H1 (cell line): ENCODE measurements around the gene JMJD1C. TPM values are rescaled to one million over a fixed set of nuclear protein-coding genes. Genes with fewer than 3 reads are reported as not detected.

Experiments used
- CTCF ChIA-PET: fragments of 300-600 bp; sonication (Branson Sonifier 250); formaldehyde crosslinking; loops from one replicate; lab custom pipeline; 2021; ENCODE audit not compliant: partially characterized antibody; lab: Charles Lee
- POLR2A ChIA-PET: fragments of 300-600 bp; sonication (Branson Sonifier 250); formaldehyde crosslinking; loops from one replicate; lab custom pipeline; 2021; ENCODE audit warnings: inconsistent platforms; ENCODE audit not compliant: partially characterized antibody; lab: Charles Lee
- DNase-seq, 2 experiments: peaks; one replicate each; pipeline versions ENCODE4 v3.0.0 to v3.0.0-alpha.2; 2010 to 2022; ENCODE audit warnings: low spot score in 2 of 2, low read depth in 1 of 2, mixed read lengths in 1 of 2
- FAIRE-seq: peaks from 2 replicates; lab custom pipeline; 2011; peaks lifted over from hg19 to GRCh38; lab: Jason Lieb, UNC
- H2AFZ ChIP-seq: 2 replicates; pipeline ENCODE4 v1.8.1; 2012; ENCODE audit warnings: low read length, inconsistent platforms
- H2AK5ac ChIP-seq: 2 replicates; pipeline ENCODE4 v1.6.1; 2013; ENCODE audit warnings: low read depth, low read length
- H2BK120ac ChIP-seq: replicated peaks from 2 replicates; pipeline ENCODE3; 2013; ENCODE audit warnings: low read depth, low read length, inconsistent platforms
- H2BK12ac ChIP-seq: 2 replicates; pipeline ENCODE4 v1.6.1; 2013; ENCODE audit warnings: low read depth, low read length
- H2BK15ac ChIP-seq: 2 replicates; pipeline ENCODE4 v1.6.1; 2013; ENCODE audit warnings: low read length
- H2BK20ac ChIP-seq: 2 replicates; pipeline ENCODE4 v1.6.1; 2013; ENCODE audit warnings: low read length
- H2BK5ac ChIP-seq: 2 replicates; pipeline ENCODE4 v1.6.1; 2013; ENCODE audit warnings: low read depth, low read length
- H3K14ac ChIP-seq: 2 replicates; pipeline ENCODE4 v1.6.1; 2013; ENCODE audit warnings: inconsistent platforms; ENCODE audit not compliant: insufficient read length
- H3K18ac ChIP-seq: 2 replicates; pipeline ENCODE4 v1.6.1; 2013; ENCODE audit warnings: low read length; ENCODE audit errors: extremely low read depth
- H3K23ac ChIP-seq: 2 replicates; pipeline ENCODE4 v1.6.1; 2013; ENCODE audit warnings: inconsistent platforms; ENCODE audit not compliant: insufficient read length
- H3K23me2 ChIP-seq: 2 replicates; pipeline ENCODE4 v1.6.1; 2013; ENCODE audit warnings: low read depth, low read length
- H3K27ac ChIP-seq: 2 replicates; pipeline ENCODE4 v1.6.1; 2011; ENCODE audit warnings: low read depth, low read length, inconsistent platforms
- H3K27me3 ChIP-seq, 4 experiments: replicated peaks in 1 of 4; 1 replicate in 1 of 4; 2 replicates in 3 of 4; pipeline versions ENCODE4 v1.6.1 to v1.8.1; 2011 to 2013; ENCODE audit warnings: low read length in 3 of 4, mild to moderate bottlenecking in 3 of 4, inconsistent platforms in 2 of 4, mixed read lengths in 2 of 4, moderate library complexity in 1 of 4; ENCODE audit not compliant: control insufficient read depth in 3 of 4, insufficient read depth in 3 of 4; ENCODE audit errors: extremely low read depth in 1 of 4
- H3K36me3 ChIP-seq, 4 experiments: 2 replicates each; pipeline versions ENCODE4 v1.6.1 to v1.8.1; 2011 to 2013; ENCODE audit warnings: mild to moderate bottlenecking in 4 of 4, low read length in 3 of 4, moderate library complexity in 2 of 4, control low read depth in 1 of 4, inconsistent platforms in 1 of 4; ENCODE audit not compliant: insufficient read depth in 4 of 4, control insufficient read depth in 2 of 4
- H3K4ac ChIP-seq: replicated peaks from 2 replicates; pipeline ENCODE3; 2013; ENCODE audit warnings: low read length, low read depth, mixed read lengths, inconsistent platforms; ENCODE audit not compliant: insufficient read length
- H3K4me1 ChIP-seq, 4 experiments: replicated peaks in 1 of 4; 1 replicate in 1 of 4; 2 replicates in 3 of 4; pipeline versions ENCODE4 v1.6.1 to v1.8.1; 2011 to 2013; ENCODE audit warnings: low read length in 3 of 4, inconsistent platforms in 2 of 4, mixed read lengths in 1 of 4; ENCODE audit not compliant: insufficient read depth in 4 of 4, control insufficient read depth in 3 of 4
- H3K4me2 ChIP-seq, 2 experiments: 2 replicates each; pipeline versions ENCODE4 v1.6.1 to v1.8.1; 2011 to 2013; ENCODE audit warnings: low read depth in 2 of 2, low read length in 2 of 2, control low read depth in 1 of 2, inconsistent platforms in 1 of 2, mild to moderate bottlenecking in 1 of 2; ENCODE audit not compliant: insufficient read depth in 1 of 2
- H3K4me3 ChIP-seq, 4 experiments: fragments of 200-600, 300-600 bp in 1 of 4; sonication (generic), shearing (Covaris generic), sonication (Bioruptor Twin) in 1 of 4; 2 replicates each; pipeline versions ENCODE4 v1.5.1 to v1.8.1; 2011 to 2016; ENCODE audit warnings: low read length in 4 of 4, low read depth in 3 of 4, control low read depth in 2 of 4, inconsistent platforms in 2 of 4, mild to moderate bottlenecking in 2 of 4, mixed read lengths in 1 of 4, moderate library complexity in 1 of 4; ENCODE audit not compliant: insufficient read depth in 2 of 4; ENCODE audit errors: extremely low read depth in 1 of 4
- H3K56ac ChIP-seq: replicated peaks from 2 replicates; pipeline ENCODE3; 2013; ENCODE audit warnings: low read depth, mild to moderate bottlenecking, mixed read lengths, low read length, inconsistent platforms; ENCODE audit not compliant: insufficient read length
- H3K79me1 ChIP-seq: 2 replicates; pipeline ENCODE4 v1.6.1; 2013; ENCODE audit warnings: low read depth, low read length, control low read depth
- H3K79me2 ChIP-seq, 2 experiments: 2 replicates each; pipeline versions ENCODE4 v1.6.1 to v1.8.1; 2012 to 2013; ENCODE audit warnings: low read length in 2 of 2, mild to moderate bottlenecking in 2 of 2, inconsistent platforms in 1 of 2; ENCODE audit not compliant: insufficient read depth in 2 of 2, control insufficient read depth in 1 of 2
- H3K9ac ChIP-seq, 4 experiments: replicated peaks in 1 of 4; 1 replicate in 1 of 4; 2 replicates in 3 of 4; pipeline versions ENCODE4 v1.6.1 to v1.8.1; 2011 to 2013; ENCODE audit warnings: low read depth in 3 of 4, low read length in 3 of 4, control low read depth in 2 of 4, mild to moderate bottlenecking in 2 of 4, moderate library complexity in 2 of 4, inconsistent platforms in 1 of 4; ENCODE audit errors: extremely low read depth in 1 of 4
- H3K9me3 ChIP-seq, 2 experiments: 2 replicates each; pipeline versions ENCODE4 v1.6.1 to v1.8.1; 2012 to 2013; ENCODE audit warnings: mild to moderate bottlenecking in 2 of 2, moderate library complexity in 2 of 2, control low read depth in 1 of 2, inconsistent platforms in 1 of 2, low read depth in 1 of 2, low read length in 1 of 2, mixed read lengths in 1 of 2; ENCODE audit not compliant: insufficient read depth in 2 of 2
- H4K20me1 ChIP-seq, 2 experiments: replicated peaks in 1 of 2; 2 replicates each; pipeline versions ENCODE3 to v1.8.1; 2011 to 2013; ENCODE audit warnings: inconsistent platforms in 2 of 2, low read length in 2 of 2, mild to moderate bottlenecking in 1 of 2; ENCODE audit not compliant: insufficient read depth in 2 of 2, control insufficient read depth in 1 of 2
- H4K5ac ChIP-seq: 2 replicates; pipeline ENCODE4 v1.6.1; 2013; ENCODE audit warnings: low read length, low read depth, mixed read lengths, inconsistent platforms; ENCODE audit not compliant: insufficient read length
- H4K8ac ChIP-seq: 2 replicates; pipeline ENCODE4 v1.8.0; 2013; ENCODE audit warnings: mild to moderate bottlenecking, moderate library complexity, low read length, inconsistent platforms; ENCODE audit not compliant: insufficient read depth; ENCODE audit errors: extremely low read depth
- H4K91ac ChIP-seq: replicated peaks from 2 replicates; pipeline ENCODE3; 2013; ENCODE audit warnings: low read length, mixed read lengths, inconsistent platforms; ENCODE audit not compliant: insufficient read length
- MAFK ChIP-seq: IDR thresholded peaks from 2 replicates; pipeline ENCODE4 v1.6.1; 2012; ENCODE audit warnings: low read depth, mild to moderate bottlenecking, improper control_type of control experiment, low read length
- PHF8 ChIP-seq: fragments of 200-600 bp; sonication (generic); conservative IDR thresholded peaks from 2 replicates; pipeline ENCODE4 v1.7.1; 2012; ENCODE audit warnings: low read depth, mild to moderate bottlenecking, inconsistent platforms, low read length, moderate library complexity
- WGBS, 2 experiments: shearing (Covaris generic) in 1 of 2; methylation state at CpG; one replicate each; pipeline versions ENCODE4 v1.1.6 to v1.1.7; 2013 to 2015; ENCODE audit warnings: low lambda C conversion rate in 2 of 2, mixed read lengths in 2 of 2, inconsistent platforms in 1 of 2, low coverage in 1 of 2, missing lambda C conversion rate in 1 of 2; ENCODE audit not compliant: insufficient replicate concordance in 2 of 2, insufficient coverage in 1 of 2, insufficient read length in 1 of 2; ENCODE audit errors: extremely low coverage in 1 of 2, missing lambda C conversion rate in 1 of 2; 5-methylcytosine and 5-hydroxymethylcytosine counted together
- polyA plus RNA-seq, 7 experiments: library from polyadenylated mRNA; depleted of rRNA in 3 of 7; stranded (reverse) in 5 of 7; unstranded in 2 of 7; fragments of >200 nt in 5 of 7; fragments of 200-250 nt in 2 of 7; gene quantifications; 1 replicate in 5 of 7; 2 replicates in 1 of 7; 4 replicates in 1 of 7; pipeline versions ENCODE4 v1.2.1 to v1.2.3, GENCODE V29; 2011 to 2013; ENCODE audit warnings: missing spikeins in 2 of 7, mixed read lengths in 2 of 7
- total RNA-seq: library from RNA; stranded (reverse); fragmentation: NEBNext Ultra II Directional; extraction: Animal tissue kit (Norgen Biotek cat#: 25700); gene quantifications from 2 replicates; pipeline ENCODE4 v1.2.1, GENCODE V29; 2021

Gene JMJD1C
- total and polyA plus RNA-seq, 2 of the 8 experiments (the other 6 are each of a cell fraction or from before 2014, with no cell fraction given) = 54.5 to 210 TPM

- no peak overlapping the region for H2AK5ac ChIP-seq
- H3K4me2 ChIP-seq = no peak overlapping the region
- H4K91ac ChIP-seq = no peak overlapping the region
- peaks cover 3% of the 10 kb centered on the region; the same call in 1 of the 2 replicates for H3K79me1 ChIP-seq
- no peaks in the 10 kb centered on the region; the same call in 1 of the 2 replicates for H3K23me2 ChIP-seq
- WGBS, 2 experiments = 92% methylated on average over 3 of the region's 3 CpGs; no CpG with 5 or more reads in 1 of the 2 experiments
- H3K9me3 ChIP-seq = no peaks in the 10 kb centered on the region
- H2BK12ac ChIP-seq = no peak overlapping the region
- no peak overlapping the region for H3K14ac ChIP-seq
- no peak overlapping the region for H2BK20ac ChIP-seq
- H3K9ac ChIP-seq = no peak overlapping the region
- DNase-seq = no peak
- no peak overlapping the region for H3K56ac ChIP-seq
- no peak overlapping the region for H3K18ac ChIP-seq
- no peak overlapping the region for H3K27ac ChIP-seq
- H3K36me3 ChIP-seq = no peaks in the 10 kb centered on the region
- H2BK5ac ChIP-seq = no peak overlapping the region
- no peaks in the 10 kb centered on the region; a peak in 1 of 7 replicates for H3K4me1 ChIP-seq
- ChIA-PET POLR2A (interaction anchor here (1.1 kb wide), 1 partner anchor 20 kb away, joined by 3 read pairs; no protein-coding TSS in a partner anchor), CTCF (interaction anchor here (1.2 kb wide), 1 partner anchor 10 kb away, joined by 3 read pairs; no protein-coding TSS in a partner anchor)
- peaks cover 10 to 20% of the 10 kb centered on the region in 2 experiments for H4K20me1 ChIP-seq
- H3K23ac ChIP-seq = no peak overlapping the region
- no peak overlapping the region for H2BK15ac ChIP-seq
- no peaks in the 10 kb centered on the region for H3K27me3 ChIP-seq
- no peak overlapping the region for H3K4me3 ChIP-seq
- no peak overlapping the region for H4K8ac ChIP-seq
- FAIRE-seq = no peak
- H2BK120ac ChIP-seq = no peak overlapping the region
- no peak overlapping the region for H2AFZ ChIP-seq
- peaks cover 0 to 99% of the 10 kb centered on the region in 2 experiments; a peak in 3 of 4 replicates for H3K79me2 ChIP-seq
- H3K4ac ChIP-seq = no peak overlapping the region
- H4K5ac ChIP-seq = no peak overlapping the region
- TF ChIP-seq PHF8 (no peak), MAFK (no peak)
Measured at GRCh38 chr10:63227207-63227895, 238.4 kb downstream of the JMJD1C start.
